SU-DHL-6 (cell line): Measurements from ENCODE around the gene OR4K5.

Experiments used
- CTCF ChIP-seq: fragments of 200-600 bp; sonication (generic); IDR thresholded peaks from one replicate; pipeline ENCODE4 v1.5.1; 2017; ENCODE audit warnings: antibody characterized with exemption, mild to moderate bottlenecking, low read length, moderate library complexity; ENCODE audit not compliant: insufficient read depth, poor library complexity, severe bottlenecking
- EZH2phosphoT487 ChIP-seq: fragments of 200-600 bp; sonication (generic), shearing (Covaris generic); conservative IDR thresholded peaks from 2 replicates; pipeline ENCODE4 v1.6.1; 2018; ENCODE audit warnings: mild to moderate bottlenecking, antibody characterized with exemption, low read length, moderate library complexity, mixed read lengths

GRCh38 chr14:19917243-19917642 is 3.2 kb upstream of the OR4K5 start:
- TF ChIP-seq CTCF (no peak), EZH2phosphoT487 (no peak)
